GM19395 (cell line): Measurements from ENCODE around the gene C6orf163.
"Not testable (repeated sequence)": the region's sequence is repeated elsewhere in the genome, so short reads cannot be mapped to it uniquely, and the experiment has no call there.

Experiments used
- ATAC-seq: cut with Tn5 transposase; IDR thresholded peaks from one replicate; pipeline ENCODE4 v1.9.1; 2021; ENCODE audit warnings: mild to moderate bottlenecking, moderate library complexity; ENCODE audit not compliant: unreplicated experiment

Gene C6orf163

GRCh38 chr6:87344731-87345130, at the start of gene C6orf163:
Gene C6orf163 (plus strand): TSS chr6:87344813. CDS start chr6:87345100, 287 bp downstream.
- ATAC-seq: no peak

GRCh38 chr6:87297119-87297518, 47.5 kb upstream of the C6orf163 start:
- no peak for ATAC-seq

GRCh38 chr6:87301277-87301676, 43.3 kb upstream of the C6orf163 start:
- ATAC-seq: not testable (repeated sequence)

GRCh38 chr6:87308970-87309369, 35.6 kb upstream of the C6orf163 start:
- no peak for ATAC-seq

GRCh38 chr6:87312860-87313259, 31.8 kb upstream of the C6orf163 start:
- ATAC-seq: no peak

GRCh38 chr6:87315071-87315470, 29.5 kb upstream of the C6orf163 start:
- no peak for ATAC-seq

GRCh38 chr6:87319271-87319987, 25.2 kb upstream of the C6orf163 start:
- no peak for ATAC-seq

GRCh38 chr6:87322304-87323212, 22.1 kb upstream of the C6orf163 start, which contains the start of gene SMIM8:
Gene SMIM8 (plus strand): TSS chr6:87322588. CDS start chr6:87337032, 14,444 bp downstream.
- ATAC-seq: peak; percentile 97

- ATAC-seq: not testable (repeated sequence)
Measured at GRCh38 chr6:87323880-87324279, 20.7 kb upstream of the C6orf163 start.

- ATAC-seq: no peak
Measured at GRCh38 chr6:87330961-87331360, 13.7 kb upstream of the C6orf163 start.

GRCh38 chr6:87333033-87333432, 11.6 kb upstream of the C6orf163 start:
- ATAC-seq: no peak

GRCh38 chr6:87333591-87334181, 10.9 kb upstream of the C6orf163 start:
- ATAC-seq: no peak

GRCh38 chr6:87334683-87335082, 9.9 kb upstream of the C6orf163 start:
- no peak for ATAC-seq

GRCh38 chr6:87336367-87336766, 8.2 kb upstream of the C6orf163 start:
- no peak for ATAC-seq

GRCh38 chr6:87340230-87340629, 4.4 kb upstream of the C6orf163 start:
- ATAC-seq: no peak

GRCh38 chr6:87341158-87341557, 3.5 kb upstream of the C6orf163 start:
- no peak for ATAC-seq

- peak; percentile 97 for ATAC-seq
Measured at GRCh38 chr6:87341899-87342298, 2.7 kb upstream of the C6orf163 start.

GRCh38 chr6:87342829-87343228, 1.8 kb upstream of the C6orf163 start:
- ATAC-seq: no peak

- no peak for ATAC-seq
Measured at GRCh38 chr6:87346700-87347099, 2.1 kb downstream of the C6orf163 start.

GRCh38 chr6:87349896-87350295, 5.3 kb downstream of the C6orf163 start:
- no peak for ATAC-seq

- ATAC-seq: no peak
Measured at GRCh38 chr6:87350516-87350915, 5.9 kb downstream of the C6orf163 start.
